HCT116 (cell line): ENCODE data around the gene FNDC3A.

ENCODE experiments used
- ATF3 ChIP-seq: IDR thresholded peaks from 2 replicates; pipeline ENCODE4 v1.6.1; 2012
- CTCF ChIP-seq, 3 experiments: fragments of 200-600 bp in 1 of 3; sonication (generic) in 1 of 3; IDR thresholded peaks in 2 of 3; conservative IDR thresholded peaks in 1 of 3; 2 replicates each; pipeline ENCODE4 v1.5.1; 2012 to 2017; ENCODE audit warnings: low read depth in 2 of 3, low read length in 2 of 3, antibody characterized with exemption in 1 of 3, borderline replicate concordance in 1 of 3, control low read depth in 1 of 3, mild to moderate bottlenecking in 1 of 3, mixed read lengths in 1 of 3, mixed run types in 1 of 3, moderate library complexity in 1 of 3; ENCODE audit not compliant: insufficient read depth in 1 of 3
- EZH2phosphoT487 ChIP-seq: fragments of 200-600 bp; IDR thresholded peaks from 2 replicates; pipeline ENCODE4 v1.6.1; 2018; ENCODE audit warnings: antibody characterized with exemption, borderline replicate concordance
- JUND ChIP-seq: IDR thresholded peaks from 2 replicates; pipeline ENCODE4 v1.6.1; 2012
- MAX ChIP-seq: IDR thresholded peaks from 2 replicates; pipeline ENCODE4 v1.6.1; 2012
- POLR2A ChIP-seq: IDR thresholded peaks from 2 replicates; pipeline ENCODE4 v1.7.0; 2011; ENCODE audit warnings: borderline replicate concordance; ENCODE audit not compliant: insufficient read depth, insufficient read length; ENCODE audit errors: extremely low read depth
- POLR2AphosphoS5 ChIP-seq: IDR thresholded peaks from 2 replicates; pipeline ENCODE4 v1.6.1; 2011; ENCODE audit warnings: mild to moderate bottlenecking, low read depth, low read length, moderate library complexity
- YY1 ChIP-seq: IDR thresholded peaks from 2 replicates; pipeline ENCODE4 v1.6.1; 2011; ENCODE audit warnings: low read length, low read depth, moderate library complexity, mild to moderate bottlenecking; ENCODE audit not compliant: insufficient replicate concordance; ENCODE audit errors: extremely low read depth
- ZNF274 ChIP-seq: fragments of 200-500 bp; sonication (Bioruptor generic); IDR thresholded peaks from 2 replicates; pipeline ENCODE4 v1.6.1; 2014; ENCODE audit warnings: mild to moderate bottlenecking, low read depth, low read length, inconsistent platforms

GRCh38 chr13:49164712-49165111 lies 189.0 kb downstream of the FNDC3A start:
- TF ChIP-seq EZH2phosphoT487 = no peak
- TF ChIP-seq CTCF (IDR thresholded peaks at IDR 0.05 in 2 of 3, conservative IDR thresholded peaks at IDR 0.05 in 1 of 3; ENCODE audit: borderline replicate concordance in 1 of 3, insufficient read depth in 1 of 3, low read depth in 2 of 3, low read length in 2 of 3) = no peak
- no peak for TF ChIP-seq ZNF274
- TF ChIP-seq ATF3 = no peak
- TF ChIP-seq POLR2AphosphoS5 = no peak
- no peak for TF ChIP-seq MAX
- no peak for TF ChIP-seq POLR2A
- TF ChIP-seq YY1 = no peak
- no peak for TF ChIP-seq JUND
